ENCODE results near the gene PAF1. TPM values are rescaled to one million over a fixed set of nuclear protein-coding genes. Genes with fewer than 3 reads are reported as not detected.

Gene PAF1
- total RNA-seq, 1 donor from 2014 or later = 36.2 TPM

GRCh38 chr19:39372047-39372802 lies 18.7 kb downstream of the PAF1 start:
- Mint-ChIP-seq H3K9me3 (ENCODE audit: unreplicated experiment) (peaks cover 7% of the 10 kb centered on the region), H3K27ac (ENCODE audit: unreplicated experiment) (no peak overlapping the region), H3K27me3 (ENCODE audit: unreplicated experiment) (peaks cover 6% of the 10 kb centered on the region), H3K36me3 (ENCODE audit: unreplicated experiment) (peaks cover 8% of the 10 kb centered on the region), H3K4me1 (ENCODE audit: low read depth, unreplicated experiment) (no peaks in the 10 kb centered on the region), H3K4me3 (ENCODE audit: unreplicated experiment) (no peak overlapping the region)
- DNase-seq = no peak
- no peak for TF ChIP-seq CTCF (IDR thresholded peaks at IDR 0.05; ENCODE audit: partially characterized antibody, unreplicated experiment)

GRCh38 chr19:39370735-39371134 lies 20.2 kb downstream of the PAF1 start:
- Mint-ChIP-seq H3K4me3 (ENCODE audit: unreplicated experiment) (no peak overlapping the region), H3K36me3 (ENCODE audit: unreplicated experiment) (peaks cover 3% of the 10 kb centered on the region), H3K4me1 (ENCODE audit: low read depth, unreplicated experiment) (no peaks in the 10 kb centered on the region), H3K27me3 (ENCODE audit: unreplicated experiment) (peaks cover 4% of the 10 kb centered on the region), H3K27ac (ENCODE audit: unreplicated experiment) (no peak overlapping the region), H3K9me3 (ENCODE audit: unreplicated experiment) (peaks cover 5% of the 10 kb centered on the region)
- DNase-seq = no peak
- TF ChIP-seq CTCF (IDR thresholded peaks at IDR 0.05; ENCODE audit: partially characterized antibody, unreplicated experiment) = no peak

- no peak overlapping the region for H3K4me3 Mint-ChIP-seq (ENCODE audit: unreplicated experiment)
- peaks cover 9% of the 10 kb centered on the region for H3K36me3 Mint-ChIP-seq (ENCODE audit: unreplicated experiment)
- no peaks in the 10 kb centered on the region for H3K4me1 Mint-ChIP-seq (ENCODE audit: low read depth, unreplicated experiment)
These were observed 21.7 kb downstream of the PAF1 start for GRCh38 chr19:39369200-39369599.

GRCh38 chr19:39365531-39365930 lies 25.4 kb downstream of the PAF1 start:
- Mint-ChIP-seq H3K9me3 (ENCODE audit: unreplicated experiment) (no peaks in the 10 kb centered on the region), H3K4me3 (ENCODE audit: unreplicated experiment) (no peak overlapping the region), H3K27ac (ENCODE audit: unreplicated experiment) (no peak overlapping the region), H3K36me3 (ENCODE audit: unreplicated experiment) (peaks cover 6% of the 10 kb centered on the region), H3K27me3 (ENCODE audit: unreplicated experiment) (no peaks in the 10 kb centered on the region), H3K4me1 (ENCODE audit: low read depth, unreplicated experiment) (no peaks in the 10 kb centered on the region)
- no peak for DNase-seq
- TF ChIP-seq CTCF (IDR thresholded peaks at IDR 0.05; ENCODE audit: partially characterized antibody, unreplicated experiment) = no peak

More at GRCh38 chr19:39369200-39369599, 21.7 kb downstream of the PAF1 start:
- DNase-seq = no peak
- TF ChIP-seq CTCF (IDR thresholded peaks at IDR 0.05; ENCODE audit: partially characterized antibody, unreplicated experiment) = no peak
- Mint-ChIP-seq H3K27ac (ENCODE audit: unreplicated experiment) (no peak overlapping the region), H3K27me3 (ENCODE audit: unreplicated experiment) (peaks cover 4% of the 10 kb centered on the region), H3K9me3 (ENCODE audit: unreplicated experiment) (peaks cover 5% of the 10 kb centered on the region)

GRCh38 chr19:39363901-39364457 lies 26.9 kb downstream of the PAF1 start:
- Mint-ChIP-seq H3K9me3 (ENCODE audit: unreplicated experiment) (peaks cover 1% of the 10 kb centered on the region), H3K36me3 (ENCODE audit: unreplicated experiment) (peaks cover 6% of the 10 kb centered on the region), H3K27me3 (ENCODE audit: unreplicated experiment) (no peaks in the 10 kb centered on the region), H3K4me3 (ENCODE audit: unreplicated experiment) (no peak overlapping the region), H3K4me1 (ENCODE audit: low read depth, unreplicated experiment) (no peaks in the 10 kb centered on the region), H3K27ac (ENCODE audit: unreplicated experiment) (no peak overlapping the region)
- TF ChIP-seq CTCF (IDR thresholded peaks at IDR 0.05; ENCODE audit: partially characterized antibody, unreplicated experiment) = no peak
- DNase-seq = no peak

All from glutamatergic neuron (in vitro differentiated cells).